ENCODE data around the gene ZNF467.

The ZNF467 gene

DNA sequence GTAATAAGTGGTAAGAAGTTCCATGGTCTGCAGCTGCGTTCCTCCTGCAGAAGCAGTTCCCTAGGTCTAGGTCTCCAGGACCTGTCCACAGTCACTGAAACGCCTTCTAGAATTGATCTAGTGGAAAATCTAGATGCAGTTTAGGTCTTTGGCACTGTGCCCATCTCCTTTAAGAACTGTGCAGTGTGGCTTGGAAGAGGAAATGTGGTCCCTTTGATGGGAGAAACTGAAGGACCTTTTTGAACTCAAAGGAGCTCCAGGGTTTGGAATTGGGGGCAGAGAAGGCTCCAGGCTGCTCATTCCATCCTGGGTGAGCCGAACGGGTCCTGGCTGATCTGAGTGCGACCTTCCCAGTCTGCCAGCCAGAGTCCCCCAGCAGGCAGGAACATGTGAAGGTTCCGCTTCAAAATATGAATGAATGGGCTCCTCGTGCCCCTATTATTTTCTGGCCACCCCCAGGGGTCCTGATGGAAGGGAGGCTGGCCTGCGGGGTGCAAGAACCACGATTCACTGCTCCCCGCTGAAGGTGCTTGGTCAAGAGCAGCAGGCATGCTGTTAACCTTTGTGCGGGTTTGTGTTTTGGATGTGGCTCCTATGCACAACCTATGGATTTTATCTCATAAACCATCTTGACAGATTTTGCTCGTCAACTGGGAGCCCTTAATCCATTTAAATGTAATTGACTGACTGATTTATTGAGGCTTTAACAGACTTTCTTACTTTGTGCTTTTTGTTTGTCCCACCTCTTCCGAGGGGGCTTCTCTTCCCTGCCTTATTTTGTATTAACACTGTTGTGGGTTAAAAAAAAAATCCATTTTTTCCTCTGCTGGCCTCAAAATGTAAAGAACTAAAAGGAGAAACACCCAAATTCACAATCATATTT, 36.7 kb downstream of the ZNF467 start:
- DNase-seq: no peak

DNA sequence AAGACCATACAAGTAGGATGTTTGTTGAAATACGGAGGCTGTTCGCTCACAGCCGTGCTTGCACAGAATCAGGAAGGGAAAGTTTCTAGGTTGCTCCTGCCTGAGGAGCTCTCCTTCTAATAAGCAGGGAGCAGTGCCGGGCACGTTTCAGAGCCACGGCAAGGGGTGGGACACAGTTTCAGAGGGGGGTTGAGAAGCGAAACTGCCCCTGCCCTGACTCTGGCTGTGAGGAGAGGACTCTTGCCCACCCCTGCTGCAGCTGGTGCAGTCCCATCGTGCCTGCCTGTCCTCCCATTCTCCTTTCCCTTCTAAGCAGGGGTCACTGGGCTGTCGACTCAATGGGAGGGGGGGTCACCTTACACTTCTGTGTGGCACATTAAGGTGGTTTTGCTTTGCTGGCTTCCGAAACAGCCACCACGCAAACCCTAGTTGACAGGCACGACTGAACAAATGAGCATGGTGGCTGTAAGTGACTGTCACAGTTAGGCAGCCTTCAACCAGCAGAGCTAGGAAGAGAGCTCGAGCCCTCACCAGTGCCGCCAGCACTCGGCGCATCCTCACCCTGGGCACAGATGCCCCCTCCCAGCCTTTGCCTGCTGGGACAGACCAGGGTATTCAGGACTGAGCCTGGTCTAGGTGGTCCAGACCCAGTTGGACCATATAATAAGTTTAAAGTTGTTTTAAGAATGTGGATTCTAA, 37.5 kb downstream of the ZNF467 start:
- DNase-seq: no peak

DNA sequence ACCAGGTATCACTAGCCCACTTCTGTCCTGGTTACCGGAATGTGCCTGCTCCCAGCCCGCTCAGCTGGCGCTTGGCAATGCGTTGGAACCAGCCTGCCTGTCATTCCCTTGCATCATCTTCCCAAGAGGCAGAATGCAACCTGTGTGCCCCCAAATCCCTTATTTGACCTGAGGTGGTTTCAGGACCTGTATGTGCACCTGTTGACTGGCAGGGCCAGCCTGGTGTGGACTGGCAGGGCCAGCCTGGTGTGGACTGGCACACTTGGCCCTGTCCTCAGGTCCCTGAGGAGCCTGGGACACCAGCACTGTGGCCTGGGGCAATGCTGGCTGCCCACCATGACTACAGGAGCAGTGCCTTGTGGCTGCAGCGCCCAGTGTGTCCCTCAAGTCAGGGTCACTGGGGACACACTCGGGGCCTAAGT, 38.2 kb downstream of the ZNF467 start:
- DNase-seq: no peak

DNA sequence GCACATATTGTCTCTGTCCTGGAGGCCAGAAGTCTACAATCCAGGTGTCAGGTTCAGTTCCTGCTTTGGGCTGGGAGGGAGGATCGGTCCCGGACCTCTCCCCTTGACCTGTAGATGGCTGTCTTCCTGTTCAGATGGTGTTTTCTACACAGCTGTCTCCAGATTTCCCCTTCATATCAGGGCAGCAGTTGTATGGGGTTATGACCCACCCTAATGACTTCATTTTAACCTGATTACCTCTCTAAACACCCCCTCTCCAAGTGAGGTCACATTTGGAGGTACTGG, 38.7 kb downstream of the ZNF467 start:
- no peak for DNase-seq

DNA sequence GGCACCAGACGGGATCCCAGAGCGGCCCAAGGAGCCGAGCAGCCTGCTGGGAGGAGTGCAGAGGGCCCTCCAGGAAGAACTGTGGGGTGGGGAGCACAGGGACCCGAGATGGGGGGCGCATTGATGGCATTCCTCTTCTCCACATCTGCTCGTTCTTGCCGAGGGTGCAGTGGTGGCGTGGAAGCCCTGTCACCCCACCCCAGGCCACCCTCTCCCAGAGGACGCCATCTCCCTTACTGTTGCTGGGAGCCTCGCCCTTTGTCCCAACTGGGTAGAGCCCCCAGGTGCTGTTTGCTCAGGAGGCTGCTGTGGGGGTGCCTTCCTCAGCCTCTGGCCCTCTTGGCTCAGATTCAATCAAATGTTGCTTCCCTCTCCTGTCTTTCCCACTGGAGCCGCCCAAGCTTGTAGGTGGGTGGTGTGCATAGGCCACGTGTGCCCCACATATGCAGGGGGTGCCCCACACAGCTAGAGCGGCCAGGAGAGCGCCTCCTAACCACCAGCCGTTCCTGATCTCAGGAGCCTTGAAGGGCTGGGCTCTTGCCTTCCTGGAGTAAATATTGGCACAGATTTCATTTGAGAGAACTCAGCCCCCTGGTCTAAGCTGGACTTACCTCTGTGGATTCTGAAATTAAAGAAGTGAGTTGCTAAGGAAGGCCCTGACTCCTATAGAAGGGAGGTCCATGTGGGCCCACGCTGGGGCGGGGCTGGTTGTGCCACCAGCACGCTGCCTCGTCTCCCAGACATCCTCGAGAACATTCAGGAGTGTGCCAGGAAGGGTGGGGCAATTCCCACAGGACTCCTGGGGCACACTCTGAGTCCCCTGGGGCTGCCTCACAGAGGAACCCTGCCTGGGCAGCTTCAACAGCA, 39.2 kb downstream of the ZNF467 start:
- no peak for DNase-seq

DNA sequence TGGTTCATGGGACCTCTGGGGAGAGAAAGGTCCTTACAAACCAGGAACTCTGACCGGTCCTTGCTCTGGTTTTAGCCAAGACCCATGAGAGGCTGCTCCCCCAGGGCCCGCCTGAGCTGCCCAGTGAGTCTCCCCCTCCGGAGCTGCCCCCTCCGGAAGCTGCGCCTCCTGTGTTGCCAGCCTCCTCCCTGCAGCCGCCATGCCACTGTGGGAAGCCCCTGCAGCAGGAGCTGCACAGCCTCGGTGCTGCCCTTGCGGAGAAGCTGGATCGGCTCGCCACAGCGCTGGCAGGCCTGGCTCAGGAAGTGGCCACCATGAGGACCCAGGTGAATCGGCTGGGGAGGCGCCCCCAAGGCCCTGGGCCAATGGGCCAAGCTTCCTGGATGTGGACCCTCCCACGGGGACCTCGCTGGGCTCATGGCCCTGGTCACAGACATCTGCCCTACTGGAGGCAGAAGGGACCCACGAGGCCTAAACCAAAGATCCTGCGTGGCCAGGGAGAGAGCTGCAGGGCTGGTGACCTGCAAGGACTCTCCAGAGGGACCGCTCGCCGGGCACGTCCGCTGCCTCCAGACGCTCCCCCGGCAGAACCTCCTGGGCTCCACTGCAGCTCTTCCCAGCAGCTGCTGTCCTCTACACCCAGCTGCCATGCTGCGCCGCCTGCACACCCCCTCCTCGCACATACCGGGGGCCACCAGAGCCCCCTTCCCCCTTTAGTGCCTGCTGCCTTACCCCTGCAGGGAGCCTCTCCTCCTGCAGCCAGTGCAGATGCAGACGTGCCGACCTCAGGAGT, 40.1 kb downstream of the ZNF467 start:
- DNase-seq: no peak

DNA sequence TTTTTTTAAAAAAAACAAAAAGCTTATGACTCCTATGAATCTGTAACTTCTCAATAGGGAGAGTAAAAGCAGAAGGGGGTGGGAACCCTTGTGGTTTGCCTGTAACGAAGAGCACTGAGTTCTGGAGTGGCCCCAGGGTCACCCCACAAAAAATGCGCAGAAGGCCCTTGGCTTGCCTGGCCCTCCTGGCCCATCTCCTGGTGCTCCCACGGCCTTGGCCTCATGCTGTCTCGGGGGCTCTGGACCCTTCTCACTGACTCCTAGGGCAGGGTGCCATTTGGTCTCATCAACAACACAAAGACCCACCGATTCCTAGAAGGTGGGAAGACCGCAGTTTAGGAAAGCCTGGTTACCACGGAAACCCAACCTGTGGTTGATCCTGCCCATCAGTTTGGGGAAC, 40.8 kb downstream of the ZNF467 start:
- no peak for DNase-seq

DNA sequence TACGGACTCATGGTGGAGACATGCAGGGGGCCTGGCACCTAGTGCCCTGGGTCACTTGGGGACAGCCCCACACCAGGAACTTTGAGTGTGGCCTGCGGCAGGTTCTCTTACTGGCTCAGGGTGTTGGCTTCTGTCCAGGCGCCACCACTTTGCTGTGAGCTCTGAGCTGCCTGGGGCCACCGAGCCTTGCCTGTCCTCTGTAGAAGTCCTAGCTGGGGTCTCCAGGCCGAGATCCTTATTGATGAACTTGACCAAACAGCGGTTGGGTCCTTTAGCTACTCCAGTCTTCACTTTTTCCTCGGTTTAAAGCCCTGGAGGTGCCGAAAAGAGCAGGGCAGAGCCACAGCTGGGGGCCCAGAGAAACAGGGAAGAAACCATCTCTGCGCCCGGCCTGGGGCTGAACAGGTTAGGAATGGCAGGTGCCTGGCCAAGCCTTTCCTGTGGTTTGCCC, 41.3 kb downstream of the ZNF467 start:
- no peak for DNase-seq

DNA sequence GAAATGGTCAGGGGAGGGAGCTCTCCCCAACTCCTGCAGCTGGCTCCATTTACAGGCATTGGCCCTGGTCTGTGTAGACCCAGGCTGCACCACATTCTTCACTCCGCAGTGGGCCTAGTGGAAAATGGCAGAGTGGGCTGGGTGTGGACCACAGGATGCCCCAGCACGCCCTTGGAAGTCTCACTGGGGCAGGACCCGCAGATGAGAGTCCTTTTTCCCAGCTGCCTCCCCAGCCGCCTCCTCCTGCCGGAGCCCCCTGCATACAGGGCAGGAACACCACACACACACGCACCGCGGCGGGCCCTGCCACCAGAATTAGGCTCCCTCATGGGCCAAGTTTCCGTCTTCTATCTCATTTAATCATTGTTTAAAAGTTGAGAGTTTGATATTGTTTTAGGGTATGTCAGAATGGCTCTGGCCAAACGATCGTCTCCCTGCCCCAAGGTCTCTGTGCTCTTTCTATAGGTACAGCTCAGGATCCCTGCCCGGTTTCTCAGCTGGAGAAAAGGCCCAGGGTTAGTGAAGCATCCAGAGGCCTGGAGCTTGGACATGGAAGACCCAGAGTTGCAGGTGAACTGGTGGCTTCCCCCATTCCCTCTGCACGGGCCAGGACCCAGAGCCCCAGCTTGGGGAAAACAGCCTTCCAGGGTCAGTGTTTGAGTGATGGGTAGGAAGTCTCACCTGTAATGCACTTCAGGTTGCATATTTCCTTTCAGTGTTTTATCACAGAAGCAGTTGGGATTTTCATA, 42.0 kb downstream of the ZNF467 start:
- DNase-seq: no peak

DNA sequence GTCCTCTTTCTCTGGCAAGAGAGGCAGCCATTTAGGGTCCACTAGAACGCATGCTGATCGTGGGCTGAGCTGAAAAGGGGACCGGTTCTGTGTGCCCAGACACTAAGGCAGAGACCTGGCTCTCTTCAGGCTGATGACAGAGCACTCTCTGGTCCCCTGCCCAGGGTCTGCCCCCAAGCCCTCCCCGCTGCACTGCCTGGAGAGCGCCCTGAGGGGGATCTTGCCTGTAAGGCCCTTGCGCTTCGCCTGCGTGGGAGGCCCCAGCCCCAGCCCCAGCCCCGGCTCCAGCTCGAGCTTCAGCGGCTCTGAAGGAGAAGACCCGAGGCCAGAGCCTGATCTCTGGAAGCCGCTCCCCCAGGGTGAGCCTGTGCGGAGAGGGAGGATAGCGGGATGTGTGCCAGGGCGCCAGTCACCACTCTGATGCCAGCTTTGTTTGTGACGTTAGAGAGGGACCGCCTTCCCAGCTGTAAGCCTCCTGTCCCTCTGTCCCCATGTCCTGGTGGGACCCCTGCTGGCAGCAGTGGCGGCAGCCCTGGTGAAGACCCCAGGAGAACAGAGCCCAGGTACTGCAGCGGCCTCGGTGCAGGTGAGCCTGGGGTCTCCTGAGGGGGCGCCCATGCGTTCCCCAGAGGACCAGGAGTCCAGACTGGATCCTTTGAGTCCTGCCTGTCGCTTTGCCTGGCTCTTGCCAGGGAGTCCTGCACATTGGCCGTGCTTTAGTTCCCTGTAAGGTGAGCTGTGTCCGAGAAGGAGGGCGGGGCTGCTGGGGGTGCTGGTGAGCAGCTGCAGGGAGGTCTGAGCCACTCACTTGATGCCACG, 43.2 kb downstream of the ZNF467 start:
- DNase-seq: no peak

DNA sequence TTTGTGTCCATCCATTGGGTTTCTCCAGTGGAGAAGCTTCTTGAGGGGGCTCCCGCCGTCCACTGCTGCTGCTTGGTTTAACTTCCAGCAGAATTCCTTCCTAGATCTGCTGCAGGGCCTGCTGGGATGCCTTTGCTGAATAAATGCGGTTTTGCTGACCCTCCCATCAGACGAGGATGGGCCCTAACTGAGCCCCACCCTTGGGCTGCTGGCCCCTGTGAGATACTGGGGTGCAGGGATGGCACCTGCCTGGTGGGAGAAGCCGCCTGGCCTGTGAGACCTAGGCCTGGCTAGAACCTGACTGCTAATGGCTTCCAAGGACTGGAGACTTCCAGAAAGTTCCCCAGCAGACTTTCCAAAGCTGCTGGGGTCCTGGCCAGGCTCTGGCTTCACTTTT, 43.8 kb downstream of the ZNF467 start:
- no peak for DNase-seq

DNA sequence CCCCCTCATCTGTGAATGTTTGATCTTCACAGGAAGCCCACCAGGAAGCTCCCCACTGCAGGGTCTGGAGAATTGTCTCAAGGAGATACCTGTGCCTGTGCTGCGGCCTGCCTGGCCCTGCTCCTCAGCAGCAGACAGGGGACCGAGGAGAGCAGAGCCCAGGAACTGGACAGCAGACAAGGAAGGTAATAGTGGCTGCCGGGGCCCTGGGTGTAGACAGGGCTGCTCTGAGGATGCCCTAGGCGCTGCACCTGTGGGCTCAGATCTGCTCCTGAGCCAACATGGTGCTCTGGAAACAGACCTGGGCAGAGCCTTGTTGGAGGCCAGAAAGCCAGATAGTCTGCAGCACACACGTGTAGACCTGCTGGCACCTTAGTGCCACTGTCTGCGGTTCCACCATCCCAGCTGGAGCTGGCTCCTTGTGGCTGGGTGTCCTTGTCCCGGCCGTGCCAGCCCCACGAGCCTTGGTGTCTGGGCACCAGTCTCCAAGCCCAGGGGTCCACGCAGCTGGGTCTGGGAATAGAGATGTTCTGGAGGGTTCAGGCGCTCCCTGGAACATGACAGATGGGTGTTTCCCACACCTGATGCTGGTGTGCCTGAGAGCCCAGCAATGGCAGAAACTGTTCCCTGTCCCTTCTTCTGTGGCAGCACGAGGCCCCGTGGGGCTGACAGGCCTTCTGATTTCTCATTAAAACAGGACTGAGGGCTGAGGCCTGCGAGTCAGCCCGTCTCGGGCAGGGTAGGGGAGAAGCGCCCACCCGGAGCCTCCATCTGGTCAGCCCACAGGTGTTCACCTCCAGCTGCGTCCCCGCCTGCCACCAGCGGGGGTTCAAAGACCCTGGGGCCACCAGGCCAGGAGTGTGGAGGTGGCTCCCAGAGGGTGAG, 44.7 kb downstream of the ZNF467 start:
- no peak for DNase-seq

DNA sequence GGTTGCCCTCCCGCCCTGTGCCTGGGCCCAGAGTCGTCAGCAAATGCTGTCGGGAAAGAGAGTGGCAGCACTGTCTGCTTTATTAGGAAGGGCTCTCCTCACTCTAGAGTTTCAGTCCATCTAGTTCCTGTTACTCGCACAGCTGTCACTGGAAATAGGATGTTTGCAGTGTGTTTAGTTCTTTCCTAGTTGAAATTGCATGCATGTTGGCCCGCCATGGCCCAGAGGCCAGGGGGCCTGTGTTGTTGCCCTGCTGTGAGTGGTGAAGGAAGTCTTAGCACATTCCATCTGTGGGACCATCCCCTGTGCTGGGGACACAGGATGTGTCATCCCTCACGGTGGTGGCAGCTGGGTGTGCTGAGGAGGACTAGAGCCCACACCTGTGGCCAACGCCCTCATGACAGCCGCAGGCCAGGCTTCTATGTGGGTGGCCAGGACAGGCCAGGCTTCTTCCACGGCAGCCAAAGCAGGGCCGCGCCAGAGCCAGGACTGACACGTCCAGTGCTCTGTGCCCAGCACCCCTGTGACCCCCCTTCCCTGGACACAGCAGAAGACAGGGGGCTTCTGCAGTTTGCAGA, 45.4 kb downstream of the ZNF467 start:
- no peak for DNase-seq

DNA sequence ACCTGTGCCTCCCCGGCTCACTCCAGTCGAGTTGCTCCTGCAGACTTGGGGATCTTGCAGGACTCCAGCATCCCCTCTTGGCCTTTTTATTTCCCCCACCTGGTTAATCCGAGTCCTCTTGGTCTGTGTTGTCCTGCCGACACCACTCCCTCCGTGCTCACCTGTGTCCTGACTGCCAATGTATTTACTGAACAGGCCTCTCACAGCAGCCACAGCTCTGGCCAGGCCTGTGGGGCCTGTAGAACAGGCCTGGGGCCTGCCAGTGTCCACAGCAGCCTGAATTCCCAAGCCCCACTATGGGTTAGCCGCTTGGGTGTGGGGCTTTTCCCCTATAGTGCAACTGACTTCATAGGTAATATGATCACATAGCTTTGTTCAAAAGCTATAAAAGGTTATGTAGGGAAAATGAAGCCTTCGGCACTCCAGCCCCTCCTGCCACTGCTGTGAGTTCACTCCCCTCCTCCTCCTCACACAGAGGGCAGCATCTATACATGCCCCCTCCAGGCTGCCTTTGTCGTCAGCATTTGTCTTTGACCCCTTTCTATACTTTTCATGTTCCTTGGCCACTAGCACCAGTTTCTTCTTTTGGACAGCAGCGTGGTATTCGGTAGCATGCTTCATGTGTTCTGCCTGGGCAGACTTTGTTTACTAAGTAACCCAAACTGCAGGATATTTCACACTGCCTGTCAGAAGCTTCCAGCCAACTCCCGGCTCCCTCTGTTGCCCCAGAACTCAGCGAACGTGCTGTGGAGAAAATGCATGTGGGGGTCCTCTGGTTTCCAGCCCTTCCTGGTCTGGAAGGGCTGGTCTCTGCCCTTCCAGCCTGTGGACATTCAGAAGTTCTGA, 46.1 kb downstream of the ZNF467 start:
- DNase-seq: no peak

DNA sequence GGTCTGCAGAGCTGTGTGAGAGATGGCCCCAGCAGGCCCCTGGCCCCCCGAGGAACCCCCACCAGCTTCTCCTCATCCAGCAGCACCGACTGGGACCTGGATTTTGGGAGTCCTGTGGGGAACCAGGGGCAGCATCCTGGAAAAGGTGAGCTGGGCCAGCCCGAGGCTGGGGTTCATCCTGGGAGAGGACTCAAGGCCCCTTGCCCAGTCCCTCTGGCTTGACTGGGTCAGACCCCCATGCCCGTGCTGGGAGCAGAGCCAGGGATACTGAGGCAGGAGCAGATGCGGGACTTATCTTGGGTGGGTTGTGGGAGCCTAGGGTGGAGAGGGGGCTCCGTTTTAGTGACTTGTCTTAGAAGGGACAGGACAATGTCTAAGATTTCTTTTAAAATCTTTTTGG, 47.5 kb downstream of the ZNF467 start:
- no peak for DNase-seq

DNA sequence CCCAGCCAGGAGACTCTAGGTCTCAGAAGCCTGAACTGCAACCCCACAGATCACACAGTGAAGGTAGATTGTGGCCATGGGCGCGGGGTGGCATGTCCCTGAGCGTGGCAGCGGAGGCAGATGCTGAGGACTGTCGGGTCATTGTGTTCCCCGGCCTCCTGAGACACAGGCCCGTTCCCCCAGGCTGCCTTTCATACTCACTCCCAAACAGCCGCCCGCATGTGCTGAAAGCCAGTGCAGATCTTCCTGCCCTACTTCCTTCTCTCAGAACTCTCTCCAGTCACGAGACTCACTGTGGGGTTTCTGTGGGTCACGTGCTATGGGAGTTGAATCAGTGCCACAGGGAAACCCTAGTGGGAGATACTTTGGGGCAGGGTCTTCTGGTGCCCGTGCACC, 48.0 kb downstream of the ZNF467 start:
- no peak for DNase-seq

DNA sequence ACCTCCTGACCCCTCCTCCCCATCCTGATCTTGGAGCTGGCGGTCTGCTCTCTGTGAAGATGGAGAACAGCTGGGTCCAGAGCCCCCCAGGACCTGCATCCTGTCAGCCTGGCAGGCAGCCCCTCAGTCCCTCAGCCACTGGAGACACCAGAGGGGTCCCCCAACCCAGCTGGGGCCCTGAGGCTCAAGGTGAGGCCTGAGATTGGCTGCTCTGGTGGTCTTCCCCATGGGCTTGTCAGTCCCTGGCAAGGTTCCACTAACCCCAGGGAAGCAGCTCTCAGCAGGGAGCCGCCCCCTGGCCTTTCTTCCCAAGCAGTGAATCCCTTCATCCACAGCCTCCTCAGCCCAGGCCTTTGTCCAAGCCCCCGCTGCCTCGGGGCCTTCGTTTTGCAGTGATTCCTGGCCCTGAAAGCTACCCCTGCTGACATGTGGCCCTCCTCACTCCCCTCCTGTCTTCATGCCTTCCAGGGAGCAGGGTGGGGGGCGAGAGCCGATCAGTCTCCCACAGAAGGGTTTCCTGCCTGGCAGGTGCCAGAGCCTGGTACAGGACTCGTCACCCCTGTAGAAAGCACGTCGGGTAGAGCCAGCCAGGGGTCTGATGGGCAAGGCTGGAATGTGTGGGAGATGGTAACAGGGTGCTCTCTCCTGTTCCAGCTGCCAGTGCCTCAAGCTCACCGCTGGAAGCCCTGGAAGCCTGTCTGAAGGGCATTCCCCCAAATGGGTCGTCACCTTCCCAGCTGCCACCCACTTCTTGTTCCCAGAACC, 48.5 kb downstream of the ZNF467 start:
- DNase-seq: no peak
